Measurements from ENCODE around the gene NRXN3. TPM values are rescaled to one million over a fixed set of nuclear protein-coding genes. Genes with fewer than 3 reads are reported as not detected.

The NRXN3 gene
- polyA plus RNA-seq, 1 of the 3 experiments (the other 2 are of a cell fraction), result 1.6 TPM

DNA sequence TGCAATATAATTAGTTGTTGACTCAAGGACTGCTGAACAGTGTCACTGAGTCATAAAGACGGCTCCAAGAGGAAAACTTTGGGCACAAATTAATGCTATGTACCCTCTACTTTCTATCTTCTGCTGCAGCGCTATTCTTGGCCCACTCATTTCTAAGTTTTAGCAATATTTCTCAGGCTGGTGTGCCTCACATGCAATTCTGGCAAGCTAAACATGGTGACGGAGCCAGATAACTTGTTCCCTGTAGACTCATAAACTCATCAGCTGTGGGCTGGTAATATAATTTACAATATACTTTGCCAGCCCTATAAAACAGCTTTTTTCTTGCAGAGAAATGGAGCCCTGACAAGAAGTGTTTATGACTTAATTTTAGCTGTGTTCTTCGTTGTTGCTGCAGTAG is 615.1 kb downstream of the NRXN3 start:
- Histone ChIP-seq H3K4me1 (ENCODE audit: control insufficient read depth in 1 of 2, insufficient read depth in 2 of 2, low read depth in 1 of 2, low read length in 1 of 2) (no peaks in the 10 kb centered on the region), H3K9me3 (no peaks in the 10 kb centered on the region), H3K27ac (ENCODE audit: low read depth in 2 of 2, low read length in 1 of 2) (no peak overlapping the region), H3K79me2 (ENCODE audit: insufficient read depth) (no peaks in the 10 kb centered on the region), H2AFZ (ENCODE audit: low read depth) (no peak overlapping the region), H3K4me2 (no peak overlapping the region), H3K4me3 (ENCODE audit: low read depth in 2 of 2, low read length in 1 of 2) (no peak overlapping the region), H3F3A (replicated peaks; ENCODE audit: insufficient read depth) (no peaks in the 10 kb centered on the region), H3K9me2 (no peaks in the 10 kb centered on the region), H4K20me1 (ENCODE audit: insufficient read depth) (no peaks in the 10 kb centered on the region), H3K9ac (no peak overlapping the region), H3K27me3 (ENCODE audit: insufficient read depth) (no peaks in the 10 kb centered on the region), H3K36me3 (replicated peaks in 1 of 2; ENCODE audit: control insufficient read depth in 1 of 2, insufficient read depth in 2 of 2, low read length in 1 of 2) (no peaks in the 10 kb centered on the region)
- whole genome bisulfite sequencing (ENCODE audit: low lambda C conversion rate), result 23% methylated on average over 4 of the region's 4 CpGs
- no peak for DNase-seq
- ChIA-PET CTCF (no interaction called here), POLR2A (no interaction called here)
- no peak for TF ChIP-seq TEAD4 (IDR thresholded peaks at IDR 0.05; ENCODE audit: borderline replicate concordance, insufficient read depth)
- no peak for TF ChIP-seq FOXJ3 (CRISPR knock-in tag; IDR thresholded peaks at IDR 0.05)
- TF ChIP-seq NRF1 (IDR thresholded peaks at IDR 0.05; ENCODE audit: low read depth, low read length), result no peak
- no peak for TF ChIP-seq EZH2phosphoT487 (IDR thresholded peaks at IDR 0.05; ENCODE audit: borderline replicate concordance, low read depth)
- TF ChIP-seq ELF1 (IDR thresholded peaks at IDR 0.05), result no peak
- no peak for TF ChIP-seq GABPA (IDR thresholded peaks at IDR 0.05; ENCODE audit: low read depth)
- TF ChIP-seq RCOR1 (IDR thresholded peaks at IDR 0.05; ENCODE audit: low read length), result no peak
- TF ChIP-seq, protein P1, sequence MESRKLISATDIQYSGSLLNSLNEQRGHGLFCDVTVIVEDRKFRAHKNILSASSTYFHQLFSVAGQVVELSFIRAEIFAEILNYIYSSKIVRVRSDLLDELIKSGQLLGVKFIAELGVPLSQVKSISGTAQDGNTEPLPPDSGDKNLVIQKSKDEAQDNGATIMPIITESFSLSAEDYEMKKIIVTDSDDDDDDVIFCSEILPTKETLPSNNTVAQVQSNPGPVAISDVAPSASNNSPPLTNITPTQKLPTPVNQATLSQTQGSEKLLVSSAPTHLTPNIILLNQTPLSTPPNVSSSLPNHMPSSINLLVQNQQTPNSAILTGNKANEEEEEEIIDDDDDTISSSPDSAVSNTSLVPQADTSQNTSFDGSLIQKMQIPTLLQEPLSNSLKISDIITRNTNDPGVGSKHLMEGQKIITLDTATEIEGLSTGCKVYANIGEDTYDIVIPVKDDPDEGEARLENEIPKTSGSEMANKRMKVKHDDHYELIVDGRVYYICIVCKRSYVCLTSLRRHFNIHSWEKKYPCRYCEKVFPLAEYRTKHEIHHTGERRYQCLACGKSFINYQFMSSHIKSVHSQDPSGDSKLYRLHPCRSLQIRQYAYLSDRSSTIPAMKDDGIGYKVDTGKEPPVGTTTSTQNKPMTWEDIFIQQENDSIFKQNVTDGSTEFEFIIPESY (IDR thresholded peaks at IDR 0.05; ENCODE audit: borderline replicate concordance, low read depth), result no peak
- TF ChIP-seq TCF12 (IDR thresholded peaks at IDR 0.05), result no peak

DNA sequence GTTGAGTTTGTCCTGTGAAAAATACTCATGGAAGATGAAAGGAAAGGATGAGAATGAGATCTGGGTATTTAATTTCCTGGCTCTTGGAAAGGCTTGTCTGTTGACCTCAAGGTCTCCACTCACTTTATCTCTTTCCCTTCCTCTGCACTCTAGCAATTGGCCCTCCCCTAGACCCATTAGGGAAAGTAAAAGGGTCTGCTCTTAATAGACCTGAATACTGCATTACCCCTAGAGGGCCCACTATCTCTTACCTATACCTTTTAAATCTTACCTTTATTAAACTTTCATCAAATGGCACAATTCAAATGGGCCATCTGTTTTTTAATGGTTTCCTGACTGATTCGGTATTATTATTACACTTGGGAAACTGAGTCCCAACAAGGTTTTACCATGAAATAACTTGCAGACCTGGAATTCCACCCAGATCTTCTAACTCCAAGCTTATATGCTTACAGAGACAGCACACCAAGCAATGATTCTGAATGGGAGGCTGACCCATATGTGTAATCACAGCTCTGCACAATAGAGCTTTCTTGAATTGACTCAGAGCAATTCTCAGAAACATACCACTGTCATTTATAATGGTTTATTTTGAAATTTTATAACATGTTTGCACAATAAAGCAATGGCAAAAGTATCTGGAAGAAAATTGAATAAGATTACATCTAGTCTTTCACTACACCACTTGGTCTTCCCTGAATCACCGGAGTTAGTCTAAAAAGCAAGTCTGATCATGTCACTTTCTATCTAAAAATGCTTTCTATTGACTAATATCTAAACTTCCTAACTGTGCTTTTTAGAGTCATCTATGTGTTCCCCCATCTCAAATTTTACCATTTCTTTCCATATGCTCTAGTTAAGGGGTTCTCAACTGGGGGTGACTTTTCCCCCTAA is 618.5 kb downstream of the NRXN3 start:
- Histone ChIP-seq H3K27me3 (ENCODE audit: insufficient read depth) (no peaks in the 10 kb centered on the region), H3K9ac (no peak overlapping the region), H3K4me2 (no peak overlapping the region), H4K20me1 (ENCODE audit: insufficient read depth) (no peaks in the 10 kb centered on the region), H3K4me1 (ENCODE audit: control insufficient read depth in 1 of 2, insufficient read depth in 2 of 2, low read depth in 1 of 2, low read length in 1 of 2) (no peaks in the 10 kb centered on the region; a peak in 1 of 4 replicates), H3K79me2 (ENCODE audit: insufficient read depth) (no peaks in the 10 kb centered on the region), H3F3A (replicated peaks; ENCODE audit: insufficient read depth) (no peaks in the 10 kb centered on the region), H2AFZ (ENCODE audit: low read depth) (no peak overlapping the region), H3K9me2 (no peaks in the 10 kb centered on the region), H3K27ac (ENCODE audit: low read depth in 2 of 2, low read length in 1 of 2) (no peak overlapping the region), H3K36me3 (replicated peaks in 1 of 2; ENCODE audit: control insufficient read depth in 1 of 2, insufficient read depth in 2 of 2, low read length in 1 of 2) (no peaks in the 10 kb centered on the region), H3K4me3 (ENCODE audit: low read depth in 2 of 2, low read length in 1 of 2) (no peak overlapping the region), H3K9me3 (no peaks in the 10 kb centered on the region)
- CTCF ChIA-PET, result interaction anchor here (1.2 kb wide), 1 partner anchor 562 kb away, joined by 3 read pairs; no protein-coding TSS in a partner anchor
- POLR2A ChIA-PET, result no interaction called here
- 25% methylated on average over 2 of the region's 2 CpGs for WGBS (ENCODE audit: low lambda C conversion rate)
- DNase-seq, result no peak
- TF ChIP-seq POLR2AphosphoS5 (IDR thresholded peaks at IDR 0.05; ENCODE audit: low read depth, low read length), result no peak
- TF ChIP-seq RCOR1 (IDR thresholded peaks at IDR 0.05; ENCODE audit: low read length), result no peak
- no peak for TF ChIP-seq SIN3A (IDR thresholded peaks at IDR 0.05; ENCODE audit: borderline replicate concordance, low read depth, low read length)
- no peak for TF ChIP-seq JUND (IDR thresholded peaks at IDR 0.05)
- no peak for TF ChIP-seq TCF12 (IDR thresholded peaks at IDR 0.05)
- no peak for TF ChIP-seq MEF2A (IDR thresholded peaks at IDR 0.05; ENCODE audit: borderline replicate concordance, low read depth)
- TF ChIP-seq, protein P2, sequence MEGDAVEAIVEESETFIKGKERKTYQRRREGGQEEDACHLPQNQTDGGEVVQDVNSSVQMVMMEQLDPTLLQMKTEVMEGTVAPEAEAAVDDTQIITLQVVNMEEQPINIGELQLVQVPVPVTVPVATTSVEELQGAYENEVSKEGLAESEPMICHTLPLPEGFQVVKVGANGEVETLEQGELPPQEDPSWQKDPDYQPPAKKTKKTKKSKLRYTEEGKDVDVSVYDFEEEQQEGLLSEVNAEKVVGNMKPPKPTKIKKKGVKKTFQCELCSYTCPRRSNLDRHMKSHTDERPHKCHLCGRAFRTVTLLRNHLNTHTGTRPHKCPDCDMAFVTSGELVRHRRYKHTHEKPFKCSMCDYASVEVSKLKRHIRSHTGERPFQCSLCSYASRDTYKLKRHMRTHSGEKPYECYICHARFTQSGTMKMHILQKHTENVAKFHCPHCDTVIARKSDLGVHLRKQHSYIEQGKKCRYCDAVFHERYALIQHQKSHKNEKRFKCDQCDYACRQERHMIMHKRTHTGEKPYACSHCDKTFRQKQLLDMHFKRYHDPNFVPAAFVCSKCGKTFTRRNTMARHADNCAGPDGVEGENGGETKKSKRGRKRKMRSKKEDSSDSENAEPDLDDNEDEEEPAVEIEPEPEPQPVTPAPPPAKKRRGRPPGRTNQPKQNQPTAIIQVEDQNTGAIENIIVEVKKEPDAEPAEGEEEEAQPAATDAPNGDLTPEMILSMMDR (IDR thresholded peaks at IDR 0.05), result no peak
- TF ChIP-seq, protein P3, sequence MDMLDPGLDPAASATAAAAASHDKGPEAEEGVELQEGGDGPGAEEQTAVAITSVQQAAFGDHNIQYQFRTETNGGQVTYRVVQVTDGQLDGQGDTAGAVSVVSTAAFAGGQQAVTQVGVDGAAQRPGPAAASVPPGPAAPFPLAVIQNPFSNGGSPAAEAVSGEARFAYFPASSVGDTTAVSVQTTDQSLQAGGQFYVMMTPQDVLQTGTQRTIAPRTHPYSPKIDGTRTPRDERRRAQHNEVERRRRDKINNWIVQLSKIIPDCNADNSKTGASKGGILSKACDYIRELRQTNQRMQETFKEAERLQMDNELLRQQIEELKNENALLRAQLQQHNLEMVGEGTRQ (IDR thresholded peaks at IDR 0.05; ENCODE audit: borderline replicate concordance, low read depth, low read length), result no peak

Data from SK-N-SH (cell line).